OCI-LY1 (cell line): ENCODE measurements around the gene C16orf90.

Source experiments
- EZH2 ChIP-seq: fragments of 200-600 bp; sonication (generic), shearing (Covaris generic); IDR thresholded peaks from 2 replicates; pipeline ENCODE4 v1.8.0; 2017; ENCODE audit warnings: borderline replicate concordance, mixed run types, mild to moderate bottlenecking, antibody characterized with exemption, low read length, moderate library complexity, mixed read lengths
- TF ChIP-seq, protein P1 (sequence below): fragments of 200-600 bp; sonication (generic), shearing (Covaris generic); IDR thresholded peaks from 2 replicates; pipeline ENCODE4 v1.5.1; 2017; ENCODE audit warnings: mild to moderate bottlenecking, antibody characterized with exemption, low read length, moderate library complexity, mixed read lengths

DNA sequence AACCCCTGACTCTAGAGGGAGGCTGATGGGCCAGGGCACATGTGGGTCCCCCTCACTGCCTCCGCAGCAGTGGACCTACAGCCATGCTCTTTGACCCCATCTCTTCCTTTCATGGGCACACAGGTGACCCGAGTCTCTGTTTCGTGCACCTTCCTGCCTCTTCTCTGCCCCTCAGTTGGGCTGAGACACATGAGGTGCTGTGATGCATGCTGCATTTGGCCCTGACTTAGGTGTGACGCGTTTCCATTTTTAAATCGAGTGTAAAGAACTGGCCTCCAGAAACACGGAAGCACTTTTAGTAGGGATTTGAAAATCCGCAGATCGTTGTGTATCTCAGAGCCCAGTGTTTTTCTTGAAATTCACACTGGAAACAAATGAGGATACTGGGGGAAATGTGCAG lies 24.6 kb downstream of the C16orf90 start:
- TF ChIP-seq, protein P1, sequence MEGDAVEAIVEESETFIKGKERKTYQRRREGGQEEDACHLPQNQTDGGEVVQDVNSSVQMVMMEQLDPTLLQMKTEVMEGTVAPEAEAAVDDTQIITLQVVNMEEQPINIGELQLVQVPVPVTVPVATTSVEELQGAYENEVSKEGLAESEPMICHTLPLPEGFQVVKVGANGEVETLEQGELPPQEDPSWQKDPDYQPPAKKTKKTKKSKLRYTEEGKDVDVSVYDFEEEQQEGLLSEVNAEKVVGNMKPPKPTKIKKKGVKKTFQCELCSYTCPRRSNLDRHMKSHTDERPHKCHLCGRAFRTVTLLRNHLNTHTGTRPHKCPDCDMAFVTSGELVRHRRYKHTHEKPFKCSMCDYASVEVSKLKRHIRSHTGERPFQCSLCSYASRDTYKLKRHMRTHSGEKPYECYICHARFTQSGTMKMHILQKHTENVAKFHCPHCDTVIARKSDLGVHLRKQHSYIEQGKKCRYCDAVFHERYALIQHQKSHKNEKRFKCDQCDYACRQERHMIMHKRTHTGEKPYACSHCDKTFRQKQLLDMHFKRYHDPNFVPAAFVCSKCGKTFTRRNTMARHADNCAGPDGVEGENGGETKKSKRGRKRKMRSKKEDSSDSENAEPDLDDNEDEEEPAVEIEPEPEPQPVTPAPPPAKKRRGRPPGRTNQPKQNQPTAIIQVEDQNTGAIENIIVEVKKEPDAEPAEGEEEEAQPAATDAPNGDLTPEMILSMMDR, result no peak
- no peak for TF ChIP-seq EZH2
